G401.6 (cell line): ENCODE data around the gene PDCD4.

Experiments used
- FAIRE-seq: peaks from 2 replicates; lab custom pipeline; 2012; peaks lifted over from hg19 to GRCh38; lab: Jason Lieb, UNC

PDCD4 gene

GRCh38 chr10:110871298-110872084 is at the start of gene PDCD4:
TSS of gene PDCD4 (plus strand) at chr10:110871928. CDS start at chr10:110876028, 4,100 bp downstream.
- FAIRE-seq: peak; percentile 99

GRCh38 chr10:110822035-110822711 is 49.6 kb upstream of the PDCD4 start:
- no peak for FAIRE-seq

- FAIRE-seq: peak; percentile 37
These were observed 48.9 kb upstream of the PDCD4 start for GRCh38 chr10:110822712-110823311.

GRCh38 chr10:110824152-110824441 is 47.6 kb upstream of the PDCD4 start:
- FAIRE-seq: no peak

GRCh38 chr10:110824660-110825059 is 47.1 kb upstream of the PDCD4 start:
- no peak for FAIRE-seq

GRCh38 chr10:110825508-110825907 is 46.2 kb upstream of the PDCD4 start:
- no peak for FAIRE-seq

- peak; percentile 60 for FAIRE-seq
These were observed 44.3 kb upstream of the PDCD4 start for GRCh38 chr10:110827410-110827809.

DNA sequence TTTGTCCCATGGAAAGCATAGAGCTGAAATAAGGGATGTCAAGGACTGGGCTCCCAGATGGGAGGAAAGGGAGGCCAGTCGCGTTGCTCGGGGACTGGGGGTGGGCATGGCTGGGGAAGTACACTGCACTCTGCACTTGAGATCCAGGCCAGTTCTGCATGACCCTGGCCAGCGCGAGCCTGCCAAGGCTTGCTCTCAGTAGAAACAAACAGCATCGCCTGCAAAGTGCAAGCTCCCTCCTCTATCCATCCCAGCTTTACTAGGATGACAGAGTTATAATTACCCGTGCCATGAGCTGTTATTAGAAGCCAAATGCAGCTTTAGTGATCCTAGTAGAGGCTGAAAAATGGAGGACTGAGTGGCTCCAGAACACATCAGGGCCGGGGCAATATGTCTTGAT is 43.9 kb upstream of the PDCD4 start:
- FAIRE-seq: no peak

DNA sequence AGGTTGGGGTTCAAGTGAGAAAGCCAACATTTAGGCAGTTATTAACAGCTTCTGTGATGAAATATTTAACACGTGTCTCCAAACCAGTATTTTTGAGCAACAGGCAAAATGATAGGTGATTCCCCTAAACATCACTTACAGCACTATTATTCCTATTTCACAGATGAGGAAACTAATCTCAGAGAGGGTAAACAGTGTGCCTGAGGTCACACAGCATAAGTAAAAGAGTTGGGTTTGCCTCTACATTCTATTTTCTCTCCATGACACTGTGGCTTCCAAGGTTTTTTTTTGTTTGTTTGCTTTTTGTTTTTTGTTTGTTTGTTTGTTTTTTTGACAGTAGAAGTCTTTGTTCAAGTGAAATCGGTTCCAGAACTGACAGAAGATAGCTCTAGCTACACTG is 43.2 kb upstream of the PDCD4 start:
- no peak for FAIRE-seq

- FAIRE-seq: no peak
These were observed 41.9 kb upstream of the PDCD4 start for GRCh38 chr10:110829721-110830410.

- no peak for FAIRE-seq
These were observed 38.3 kb upstream of the PDCD4 start for GRCh38 chr10:110833234-110833940.

- FAIRE-seq: no peak
These were observed 37.6 kb upstream of the PDCD4 start for GRCh38 chr10:110833941-110834628.

DNA sequence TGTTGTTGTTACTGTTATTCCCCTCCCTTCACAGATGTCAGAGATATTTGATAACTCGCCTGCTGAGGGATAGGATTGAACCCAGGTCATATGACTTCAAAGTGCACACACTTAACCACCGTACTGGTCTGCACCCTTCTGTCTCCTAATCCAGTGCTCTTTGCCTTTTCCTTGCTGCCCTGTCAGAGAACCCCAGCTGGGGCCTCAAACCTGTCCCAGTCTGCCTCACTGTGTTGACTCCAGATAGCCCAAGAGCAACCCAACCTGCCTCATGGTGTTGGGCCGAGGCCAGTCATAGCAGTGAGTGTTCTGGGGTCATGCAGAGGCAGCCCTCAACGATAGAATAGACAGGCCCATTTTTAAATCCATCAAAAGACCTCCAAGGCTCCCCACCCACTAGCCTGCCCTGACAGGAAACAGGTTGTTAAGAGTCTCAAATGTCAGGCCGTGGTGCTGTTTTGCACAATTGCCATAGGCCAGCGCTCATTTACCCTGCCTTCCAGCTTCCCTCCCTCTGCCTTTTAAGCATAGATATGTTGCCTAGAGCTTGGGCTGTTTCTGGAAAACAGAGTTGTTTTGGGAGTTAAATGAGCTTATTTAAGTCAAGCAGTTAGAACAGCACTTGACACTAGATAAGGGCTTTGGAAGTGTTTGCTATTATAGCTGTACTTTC is 37.0 kb upstream of the PDCD4 start:
- peak; percentile 97 for FAIRE-seq

DNA sequence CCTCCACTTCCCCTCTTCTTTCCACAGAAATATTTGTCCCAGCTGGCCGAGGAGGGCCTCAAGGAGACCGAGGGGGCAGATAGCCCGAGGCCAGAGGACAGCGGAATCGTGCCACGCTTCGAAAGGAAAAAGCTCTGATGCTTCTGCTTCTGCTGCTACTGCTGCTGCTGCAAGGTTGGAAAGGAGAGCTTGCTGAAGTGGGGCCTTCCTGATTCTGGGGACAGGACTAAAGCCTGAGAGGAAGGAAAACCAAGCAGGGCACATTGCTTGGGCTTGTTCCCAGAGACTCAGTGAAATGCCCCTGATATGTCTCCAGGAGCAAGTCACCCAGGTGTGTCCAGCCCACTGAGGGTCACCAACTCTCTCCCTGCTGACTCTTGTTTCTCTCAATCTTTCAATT is 35.9 kb upstream of the PDCD4 start:
- no peak for FAIRE-seq

DNA sequence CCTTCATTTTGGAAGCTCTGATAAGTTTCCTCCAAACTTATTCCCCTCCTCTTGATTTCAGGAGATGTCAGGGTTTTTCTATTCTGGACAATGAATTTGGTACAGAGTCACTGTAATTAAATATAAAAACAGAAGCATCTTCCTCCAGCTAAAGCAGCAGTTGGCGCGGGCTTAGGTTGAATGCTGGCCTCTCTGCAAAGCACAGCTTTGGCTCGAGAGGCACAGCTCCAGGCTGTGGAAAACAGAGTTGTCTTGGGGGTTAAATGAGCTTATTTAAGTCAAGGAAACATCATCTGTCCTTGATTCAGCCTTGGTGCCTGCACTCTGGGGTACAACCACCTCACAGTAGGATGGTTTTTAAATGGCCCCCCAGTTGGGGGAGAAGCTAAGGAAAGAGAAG is 35.0 kb upstream of the PDCD4 start:
- no peak for FAIRE-seq

DNA sequence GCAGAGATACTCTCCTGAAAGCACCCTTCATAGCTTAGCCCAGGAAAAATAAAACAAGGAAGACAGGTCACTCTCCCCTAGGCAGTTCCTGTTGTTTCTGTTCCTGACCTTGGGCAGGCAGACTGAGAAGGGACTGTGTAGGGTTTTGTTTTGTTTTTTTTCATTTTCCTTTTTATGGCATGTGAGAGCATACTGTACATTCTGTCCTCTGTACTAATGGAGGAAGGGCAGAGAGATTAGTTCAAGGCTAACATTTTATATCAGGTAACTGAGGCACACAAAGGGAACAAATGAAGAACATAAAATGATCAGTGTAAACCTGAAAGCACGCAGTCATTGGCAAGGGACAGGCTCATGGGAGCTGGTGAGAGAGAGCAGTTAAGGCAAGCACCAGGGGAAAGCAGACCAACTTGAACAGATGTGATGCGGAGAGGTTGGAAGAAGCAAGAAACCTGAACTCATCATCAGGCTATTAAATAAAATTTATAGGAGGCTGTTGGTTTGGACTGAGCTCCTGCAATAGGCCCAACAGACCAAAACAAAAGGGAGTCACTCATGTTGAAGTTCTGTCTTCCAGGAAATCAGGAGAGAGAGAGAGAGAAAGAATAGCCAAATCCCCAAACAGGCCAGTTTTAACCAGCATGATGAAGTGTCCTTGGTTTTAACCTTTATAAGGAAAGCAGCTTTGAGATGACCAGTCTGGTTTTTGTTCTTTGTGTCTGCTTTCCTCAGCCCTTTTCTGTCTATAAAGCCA is 34.1 kb upstream of the PDCD4 start:
- FAIRE-seq: no peak

DNA sequence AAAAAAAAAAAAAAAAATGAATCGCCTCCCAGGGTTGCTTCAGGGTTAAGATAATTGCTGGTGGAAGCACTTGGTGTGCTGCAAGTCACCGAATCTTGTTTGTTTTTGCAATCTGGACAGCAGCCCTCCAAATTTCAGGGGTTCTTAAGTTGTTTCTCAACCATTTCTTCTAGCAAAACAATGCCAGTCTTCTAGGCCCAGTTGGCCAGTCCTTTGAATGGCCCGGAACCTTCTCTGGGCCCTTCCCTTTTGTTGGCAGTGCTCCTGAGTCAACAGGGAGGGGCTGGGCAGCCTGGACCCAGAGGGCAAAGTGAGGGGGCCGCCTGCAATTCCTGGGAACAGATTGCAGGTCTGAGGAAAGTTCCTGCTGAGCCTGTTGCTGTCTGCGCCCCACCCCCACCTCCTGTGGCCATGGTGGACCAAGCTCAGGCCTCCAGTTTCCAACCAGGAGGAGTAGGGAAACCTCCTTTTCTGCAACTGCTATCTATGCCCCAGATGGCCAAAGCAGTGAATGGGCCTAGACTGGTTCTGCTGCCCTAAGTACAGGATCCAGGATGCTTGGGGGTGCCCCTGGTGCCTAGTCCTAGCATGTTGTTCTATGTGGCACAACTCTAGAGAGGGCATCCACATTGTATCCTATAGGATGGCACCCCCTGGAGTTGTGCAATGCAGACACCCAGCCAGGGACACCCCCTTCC is 31.4 kb upstream of the PDCD4 start:
- FAIRE-seq: no peak

DNA sequence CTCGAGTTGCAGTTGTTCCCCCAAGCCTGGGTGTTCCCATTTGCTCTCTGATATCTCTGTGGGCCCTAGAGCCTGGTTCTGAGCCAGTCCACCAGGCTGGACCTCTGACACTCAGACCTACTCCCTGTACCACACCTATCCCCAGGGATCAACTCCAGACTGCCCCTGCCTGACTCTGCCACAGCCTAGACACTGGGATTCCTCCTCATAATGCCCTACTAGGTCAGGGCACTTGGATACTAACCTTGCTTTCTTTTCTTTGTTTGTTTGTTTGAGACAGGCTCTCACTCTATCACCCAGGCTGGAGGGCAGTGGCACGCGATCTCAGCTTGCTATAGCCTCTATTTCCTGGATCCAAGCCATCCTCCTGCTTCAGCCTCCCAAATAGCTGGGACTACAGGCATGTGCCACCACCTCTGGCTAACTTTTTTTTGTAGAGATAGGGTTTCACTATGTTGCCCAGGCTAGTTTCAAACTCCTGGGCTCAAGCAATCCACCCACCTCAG is 30.8 kb upstream of the PDCD4 start:
- no peak for FAIRE-seq

DNA sequence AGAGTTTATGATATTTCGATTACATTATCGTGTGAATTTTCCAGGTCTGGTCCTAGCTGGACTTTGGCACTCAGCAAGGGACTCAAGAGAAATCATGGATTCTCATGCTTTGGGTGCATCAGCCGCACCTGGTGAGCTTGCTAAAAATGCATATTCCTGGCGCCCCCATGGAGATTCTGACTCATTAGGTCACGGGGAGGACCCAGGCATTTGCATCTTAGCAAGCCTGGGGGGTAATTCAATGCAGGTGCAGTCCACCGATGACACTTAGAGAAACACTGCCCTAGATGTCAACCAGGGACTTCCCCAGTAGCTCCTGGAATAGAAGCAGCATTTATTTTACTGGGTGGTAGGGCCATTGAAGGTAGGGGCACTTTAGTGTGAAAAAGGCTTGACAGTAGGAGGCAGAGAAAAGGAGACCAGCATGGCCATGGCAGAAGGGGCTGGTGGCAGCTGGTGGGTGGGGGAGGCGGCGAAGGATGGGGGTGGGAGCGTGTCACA is 29.9 kb upstream of the PDCD4 start:
- no peak for FAIRE-seq
